Peyer's patch (tissue), 4 donors: ENCODE results near the gene KCNG1. TPM values are rescaled to one million over a fixed set of nuclear protein-coding genes. Genes with fewer than 3 reads are reported as not detected.

Experiments
- DNase-seq, 3 donors: peaks; one replicate each; pipeline ENCODE4 v3.0.0-alpha.2; 2017 to 2019
- H3K27ac ChIP-seq, 4 donors: fragments of 200-600 bp; sonication (generic); one replicate each; pipeline ENCODE4 v1.5.1; 2016 to 2019
- H3K27me3 ChIP-seq, 2 donors: fragments of 200-600 bp; sonication (generic); one replicate each; pipeline ENCODE4 v1.5.1; 2019
- H3K36me3 ChIP-seq, 3 donors: fragments of 200-600 bp; sonication (generic); one replicate each; pipeline ENCODE4 v1.5.1; 2016 to 2019
- H3K4me1 ChIP-seq, 4 donors: fragments of 200-600 bp; sonication (generic); one replicate each; pipeline ENCODE4 v1.5.1; 2016 to 2019
- H3K4me3 ChIP-seq, 4 donors: fragments of 200-600 bp; sonication (generic); 1 replicate in 3 of 4; 2 replicates in 1 of 4; pipeline ENCODE4 v1.5.1; 2016 to 2019; ENCODE audit warnings: mild to moderate bottlenecking in 1 of 4
- H3K9me3 ChIP-seq, 4 donors: fragments of 200-600 bp; sonication (generic); one replicate each; pipeline ENCODE4 v1.5.1; 2016 to 2019; ENCODE audit warnings: mild to moderate bottlenecking in 1 of 4
- CTCF ChIP-seq, 6 experiments: fragments of 450-650 bp in 4 of 6; fragments of 200-600 bp in 2 of 6; sonication (generic) in 1 of 6; IDR thresholded peaks; one replicate each; pipeline ENCODE4 v1.5.1; 2017 to 2019; ENCODE audit warnings: antibody characterized with exemption in 6 of 6, mild to moderate bottlenecking in 3 of 6, moderate library complexity in 1 of 6
- POLR2A ChIP-seq, 2 donors: fragments of 450-650 bp; IDR thresholded peaks; one replicate each; pipeline ENCODE4 v1.5.1; 2017; ENCODE audit warnings: antibody characterized with exemption in 2 of 2, mild to moderate bottlenecking in 2 of 2, moderate library complexity in 2 of 2
- total RNA-seq, 4 donors: library from RNA; depleted of rRNA; stranded (reverse); fragments of >200 nt; gene quantifications; one replicate each; pipeline ENCODE4 v1.1.0, GENCODE V29; 2016

The KCNG1 gene
- total RNA-seq, 4 donors from 2014 or later, result 3.7 to 33.9 (median 17.7) TPM; not detected in 1

GRCh38 chr20:51062065-51062464 lies 39.2 kb upstream of the KCNG1 start:
- no peak overlapping the region for H3K27ac ChIP-seq
- no peak for DNase-seq
- H3K4me1 ChIP-seq, result no peaks in the 10 kb centered on the region
- H3K9me3 ChIP-seq, result no peaks in the 10 kb centered on the region
- H3K27me3 ChIP-seq, result no peaks in the 10 kb centered on the region
- H3K4me3 ChIP-seq, result no peak overlapping the region
- H3K36me3 ChIP-seq, result no peaks in the 10 kb centered on the region
- TF ChIP-seq POLR2A (IDR thresholded peaks at IDR 0.05) (no peak), CTCF (IDR thresholded peaks at IDR 0.05) (no peak)

GRCh38 chr20:51061418-51062045 lies 38.6 kb upstream of the KCNG1 start:
- no peak overlapping the region for H3K27ac ChIP-seq
- H3K9me3 ChIP-seq, result no peaks in the 10 kb centered on the region
- no peak for DNase-seq
- no peak overlapping the region for H3K4me3 ChIP-seq
- no peaks in the 10 kb centered on the region for H3K4me1 ChIP-seq
- no peak for TF ChIP-seq POLR2A (IDR thresholded peaks at IDR 0.05)
- TF ChIP-seq CTCF (IDR thresholded peaks at IDR 0.05), result no peak
- H3K36me3 ChIP-seq, result no peaks in the 10 kb centered on the region
- H3K27me3 ChIP-seq, result no peaks in the 10 kb centered on the region

- Histone ChIP-seq H3K4me3 (no peak overlapping the region), H3K9me3 (no peaks in the 10 kb centered on the region), H3K27me3 (no peaks in the 10 kb centered on the region), H3K4me1 (no peaks in the 10 kb centered on the region), H3K27ac (no peak overlapping the region), H3K36me3 (no peaks in the 10 kb centered on the region)
- DNase-seq, result no peak
- no peak for TF ChIP-seq CTCF (IDR thresholded peaks at IDR 0.05)
- TF ChIP-seq POLR2A (IDR thresholded peaks at IDR 0.05), result no peak
Observed at GRCh38 chr20:51060301-51060700, 37.4 kb upstream of the KCNG1 start.

GRCh38 chr20:51059862-51060261 lies 37.0 kb upstream of the KCNG1 start:
- DNase-seq, result no peak

GRCh38 chr20:51058017-51058416 lies 35.1 kb upstream of the KCNG1 start:
- TF ChIP-seq CTCF (IDR thresholded peaks at IDR 0.05) (no peak), POLR2A (IDR thresholded peaks at IDR 0.05) (no peak)
- no peaks in the 10 kb centered on the region for H3K36me3 ChIP-seq
- no peak for DNase-seq
- H3K27ac ChIP-seq, result no peak overlapping the region
- H3K4me3 ChIP-seq, result no peak overlapping the region
- no peaks in the 10 kb centered on the region for H3K4me1 ChIP-seq
- no peaks in the 10 kb centered on the region for H3K9me3 ChIP-seq
- H3K27me3 ChIP-seq, result no peaks in the 10 kb centered on the region

More at GRCh38 chr20:51059862-51060261, 37.0 kb upstream of the KCNG1 start:
- TF ChIP-seq CTCF (IDR thresholded peaks at IDR 0.05) (no peak), POLR2A (IDR thresholded peaks at IDR 0.05) (no peak)
- H3K4me3 ChIP-seq, result no peak overlapping the region
- H3K9me3 ChIP-seq, result no peaks in the 10 kb centered on the region
- H3K27ac ChIP-seq, result no peak overlapping the region
- H3K4me1 ChIP-seq, result no peaks in the 10 kb centered on the region
- no peaks in the 10 kb centered on the region for H3K27me3 ChIP-seq
- H3K36me3 ChIP-seq, result no peaks in the 10 kb centered on the region

- no peaks in the 10 kb centered on the region for H3K4me1 ChIP-seq
- H3K27ac ChIP-seq, result no peak overlapping the region
- H3K4me3 ChIP-seq, result no peak overlapping the region
- TF ChIP-seq CTCF (IDR thresholded peaks at IDR 0.05) (no peak), POLR2A (IDR thresholded peaks at IDR 0.05) (no peak)
- DNase-seq, result no peak
- H3K36me3 ChIP-seq, result no peaks in the 10 kb centered on the region
- no peaks in the 10 kb centered on the region for H3K27me3 ChIP-seq
- no peaks in the 10 kb centered on the region for H3K9me3 ChIP-seq
Observed at GRCh38 chr20:51054233-51054632, 31.3 kb upstream of the KCNG1 start.
